CD1c-positive myeloid dendritic cell (primary cell): ENCODE data around the gene FOXP3.
A peak's percentile ranks its signal among the peaks of the same experiment; 100 is the strongest.
"Not testable (repeated sequence)": the region's sequence is repeated elsewhere in the genome, so short reads cannot be mapped to it uniquely, and the experiment has no call there.

Experiments
- DNase-seq: peaks from one replicate; pipeline ENCODE4 v3.0.0-alpha.2; 2016; ENCODE audit errors: extremely low spot score

The FOXP3 gene, protein sequence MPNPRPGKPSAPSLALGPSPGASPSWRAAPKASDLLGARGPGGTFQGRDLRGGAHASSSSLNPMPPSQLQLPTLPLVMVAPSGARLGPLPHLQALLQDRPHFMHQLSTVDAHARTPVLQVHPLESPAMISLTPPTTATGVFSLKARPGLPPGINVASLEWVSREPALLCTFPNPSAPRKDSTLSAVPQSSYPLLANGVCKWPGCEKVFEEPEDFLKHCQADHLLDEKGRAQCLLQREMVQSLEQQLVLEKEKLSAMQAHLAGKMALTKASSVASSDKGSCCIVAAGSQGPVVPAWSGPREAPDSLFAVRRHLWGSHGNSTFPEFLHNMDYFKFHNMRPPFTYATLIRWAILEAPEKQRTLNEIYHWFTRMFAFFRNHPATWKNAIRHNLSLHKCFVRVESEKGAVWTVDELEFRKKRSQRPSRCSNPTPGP

DNA sequence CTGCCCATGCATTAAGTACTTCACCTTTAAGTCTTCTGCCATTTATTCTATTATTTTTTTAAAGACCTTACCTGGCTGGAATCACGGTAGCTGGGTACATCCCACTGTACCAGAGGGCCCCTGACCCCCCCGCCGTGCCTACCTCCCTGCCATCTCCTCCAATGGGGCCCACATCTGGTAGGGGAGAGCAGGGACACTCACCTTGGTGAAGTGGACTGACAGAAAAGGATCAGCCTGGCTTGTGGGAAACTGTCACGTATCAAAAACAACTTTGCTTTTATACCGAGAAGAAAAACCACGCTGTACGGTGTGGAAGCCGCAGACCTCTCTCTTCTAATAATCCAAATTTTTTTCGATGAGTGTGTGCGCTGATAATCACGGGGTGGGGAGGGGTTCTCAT lies at the start of gene FOXP3:
FOXP3 (minus strand) TSS at position 251 of the 400 bp plus-strand sequence. CDS start 6,205 bp downstream, outside the sequence.
- no peak for DNase-seq

DNA sequence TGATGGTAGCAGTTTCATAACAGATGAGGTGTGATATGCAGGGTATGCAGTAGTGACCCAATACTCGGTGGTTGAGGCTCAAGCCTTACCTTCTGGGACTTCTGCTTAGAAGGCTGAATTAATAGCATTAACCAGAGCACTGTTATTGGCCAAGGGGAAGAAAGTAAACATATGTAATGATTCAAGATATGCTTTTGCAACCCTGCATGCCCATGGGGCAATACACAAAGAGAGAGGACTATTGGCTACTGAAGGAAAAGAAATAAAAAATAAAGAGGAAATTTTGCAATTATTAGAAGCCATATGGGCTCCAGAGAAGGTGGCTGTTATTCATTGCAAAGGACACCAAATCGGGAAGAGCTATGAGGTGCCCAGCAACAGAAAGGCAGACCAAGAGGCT lies 47.7 kb upstream of the FOXP3 start:
- no peak for DNase-seq

DNA sequence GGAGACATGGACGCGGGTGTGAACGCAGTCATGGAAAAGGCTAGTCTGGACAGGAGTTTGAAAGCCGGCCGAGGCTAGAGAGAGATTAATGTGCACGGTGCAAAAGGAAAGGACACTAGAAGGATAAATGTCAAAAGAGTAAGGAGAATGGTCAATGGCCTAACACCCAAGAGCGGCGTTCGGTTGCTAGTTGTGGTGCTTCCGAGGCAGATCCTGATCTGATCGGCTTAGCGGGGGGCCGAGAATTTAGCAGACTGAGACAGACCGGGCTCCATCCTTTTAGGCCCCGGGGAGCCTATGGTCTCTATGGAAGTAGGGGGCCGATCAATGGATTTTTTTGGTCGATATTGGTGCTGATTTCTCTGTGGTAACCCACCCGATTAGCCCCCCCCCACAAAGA lies 45.9 kb upstream of the FOXP3 start:
- DNase-seq, result no peak

DNA sequence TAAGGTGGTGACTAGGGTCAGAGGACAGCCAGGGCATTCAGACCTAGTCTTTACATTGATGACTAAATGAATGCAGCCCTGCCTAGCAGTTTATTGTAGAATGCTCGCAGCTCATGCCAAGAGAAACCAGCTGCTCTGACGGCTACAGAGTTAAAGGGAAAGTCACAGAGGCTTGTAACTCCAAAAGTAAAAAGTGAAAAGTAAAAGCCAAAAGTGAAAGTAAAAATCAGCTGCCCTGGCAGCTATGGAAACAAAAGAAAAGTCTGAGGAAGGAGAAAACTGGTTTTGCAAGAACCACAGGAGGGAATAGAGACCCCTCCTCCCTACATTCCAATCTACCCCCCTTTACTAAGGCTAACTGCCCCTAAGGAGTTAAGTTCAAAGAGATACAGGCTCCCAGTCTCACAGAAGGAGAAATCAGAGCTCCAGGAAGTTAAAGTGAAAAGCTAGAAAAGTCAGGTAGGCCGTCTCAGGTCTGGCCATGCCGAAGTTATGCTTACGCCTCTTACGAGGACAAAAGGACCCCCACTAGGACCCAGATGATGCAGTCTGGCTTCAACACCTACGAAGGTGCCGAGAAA lies 45.0 kb upstream of the FOXP3 start:
- DNase-seq, result no peak

DNA sequence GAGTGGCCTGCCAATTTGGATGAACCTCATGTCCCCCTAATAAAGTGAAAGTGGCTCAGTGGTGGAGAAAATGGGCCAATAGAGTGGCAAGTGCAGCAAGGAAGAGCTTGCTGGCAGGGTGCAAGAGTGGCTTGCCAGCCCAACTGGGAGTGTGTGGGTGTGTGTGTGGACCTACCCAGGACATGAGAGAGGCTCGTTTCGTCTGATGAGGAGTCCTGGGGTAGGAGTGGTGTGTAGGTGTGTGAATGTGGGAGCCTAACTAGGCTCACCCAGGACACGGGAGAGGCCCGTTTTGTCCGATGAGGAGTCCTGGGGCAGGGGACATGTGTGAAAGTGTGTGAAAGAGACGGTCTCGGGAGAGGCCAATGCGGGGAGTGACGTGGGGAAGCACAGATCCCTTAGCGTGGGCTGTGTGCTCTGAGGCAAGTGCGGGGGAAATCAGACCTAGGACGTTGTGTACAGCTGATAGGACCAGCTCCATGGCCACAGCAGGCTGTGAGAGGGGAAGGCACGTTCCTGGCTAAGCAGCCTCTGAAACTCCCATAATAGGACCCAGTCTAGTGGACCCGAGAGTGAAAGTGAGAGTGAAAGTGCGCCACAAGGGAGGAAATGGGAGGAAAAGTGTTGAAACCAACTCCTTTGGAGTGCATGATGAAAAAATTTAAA lies 44.2 kb upstream of the FOXP3 start:
- peak; percentile 52 for DNase-seq

DNA sequence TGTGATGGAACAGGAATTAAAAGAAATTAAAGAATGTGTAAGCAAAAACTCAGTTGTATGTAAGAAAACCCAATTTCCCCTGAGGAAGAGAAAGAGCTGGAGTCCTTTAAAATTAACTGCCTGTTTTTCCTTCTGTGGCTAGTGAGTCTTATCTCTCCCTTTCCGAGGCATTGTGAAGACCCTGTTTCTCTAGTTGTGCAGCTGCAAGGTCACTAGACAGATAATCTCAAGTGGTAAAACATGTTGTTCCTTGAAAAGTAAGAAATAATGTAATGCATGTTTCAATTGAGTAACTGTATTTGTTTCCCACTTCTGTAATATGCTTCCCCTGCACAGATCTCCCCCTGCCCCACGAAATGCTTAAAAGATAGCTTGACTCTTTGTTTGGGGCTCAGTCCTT lies 43.3 kb upstream of the FOXP3 start:
- DNase-seq, result not testable (repeated sequence)

DNA sequence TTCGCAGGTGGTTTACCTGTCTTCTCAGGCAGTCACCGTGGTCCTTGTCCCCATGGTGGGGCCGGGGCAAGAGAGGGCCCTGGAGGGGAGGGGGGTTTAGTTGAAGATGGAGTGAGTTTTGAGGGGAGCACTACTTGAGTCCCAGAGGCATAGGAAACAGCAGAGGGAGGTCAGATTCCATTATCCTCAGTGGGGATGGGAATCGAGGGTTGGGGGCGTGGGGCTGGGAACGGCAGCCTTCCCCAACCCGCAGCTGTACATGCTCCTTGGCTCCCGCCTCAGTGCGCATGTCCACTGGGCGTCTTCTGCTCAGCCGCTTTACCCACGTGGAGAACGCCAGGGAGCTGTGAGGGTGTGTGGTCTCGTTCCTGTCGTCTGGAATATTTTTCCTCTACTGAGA lies 38.8 kb upstream of the FOXP3 start, which contains the start of gene GAGE10:
GAGE10 (plus strand) TSS at position 301 of the 400 bp plus-strand sequence. CDS start 1,214 bp downstream, outside the sequence.
- DNase-seq, result no peak

DNA sequence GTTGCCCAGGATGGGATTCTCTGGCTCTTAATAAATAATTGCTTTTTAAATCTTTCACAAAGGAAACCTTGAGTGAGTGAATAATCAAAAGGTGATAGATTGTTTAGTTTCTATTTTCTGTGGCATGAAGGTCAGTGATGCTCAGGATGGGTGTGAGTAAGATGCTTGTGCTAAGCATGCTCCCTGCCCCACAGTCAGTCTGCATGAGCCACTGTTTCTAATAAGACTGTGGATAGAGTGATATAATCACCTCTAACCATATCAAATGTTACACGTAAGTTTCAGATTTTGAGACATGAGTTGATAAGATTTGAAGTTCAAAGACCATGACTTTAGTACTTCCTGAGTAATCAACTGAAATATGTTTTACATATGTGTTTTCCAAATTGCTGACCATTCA lies 36.2 kb upstream of the FOXP3 start:
- no peak for DNase-seq

DNA sequence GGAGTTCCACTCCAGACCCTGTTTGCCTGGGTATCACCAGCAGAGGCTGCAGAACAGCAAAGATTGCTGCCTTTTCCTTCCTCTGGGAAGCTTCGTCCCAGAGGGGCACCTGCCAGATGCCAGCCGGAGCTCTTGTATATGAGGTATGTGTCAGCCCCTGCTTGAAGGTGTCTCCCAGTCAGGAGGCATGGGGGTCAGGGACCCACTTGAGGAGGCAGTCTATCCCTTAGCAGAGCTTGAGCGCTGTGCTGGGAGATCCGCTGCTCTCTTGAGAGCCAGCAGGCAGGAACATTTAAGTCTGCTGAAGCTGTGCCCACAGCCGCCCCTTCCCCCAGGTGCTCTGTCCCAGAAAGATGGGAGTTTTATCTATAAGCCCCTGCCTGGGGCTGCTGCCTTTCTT lies 34.8 kb upstream of the FOXP3 start:
- DNase-seq, result not testable (repeated sequence)

DNA sequence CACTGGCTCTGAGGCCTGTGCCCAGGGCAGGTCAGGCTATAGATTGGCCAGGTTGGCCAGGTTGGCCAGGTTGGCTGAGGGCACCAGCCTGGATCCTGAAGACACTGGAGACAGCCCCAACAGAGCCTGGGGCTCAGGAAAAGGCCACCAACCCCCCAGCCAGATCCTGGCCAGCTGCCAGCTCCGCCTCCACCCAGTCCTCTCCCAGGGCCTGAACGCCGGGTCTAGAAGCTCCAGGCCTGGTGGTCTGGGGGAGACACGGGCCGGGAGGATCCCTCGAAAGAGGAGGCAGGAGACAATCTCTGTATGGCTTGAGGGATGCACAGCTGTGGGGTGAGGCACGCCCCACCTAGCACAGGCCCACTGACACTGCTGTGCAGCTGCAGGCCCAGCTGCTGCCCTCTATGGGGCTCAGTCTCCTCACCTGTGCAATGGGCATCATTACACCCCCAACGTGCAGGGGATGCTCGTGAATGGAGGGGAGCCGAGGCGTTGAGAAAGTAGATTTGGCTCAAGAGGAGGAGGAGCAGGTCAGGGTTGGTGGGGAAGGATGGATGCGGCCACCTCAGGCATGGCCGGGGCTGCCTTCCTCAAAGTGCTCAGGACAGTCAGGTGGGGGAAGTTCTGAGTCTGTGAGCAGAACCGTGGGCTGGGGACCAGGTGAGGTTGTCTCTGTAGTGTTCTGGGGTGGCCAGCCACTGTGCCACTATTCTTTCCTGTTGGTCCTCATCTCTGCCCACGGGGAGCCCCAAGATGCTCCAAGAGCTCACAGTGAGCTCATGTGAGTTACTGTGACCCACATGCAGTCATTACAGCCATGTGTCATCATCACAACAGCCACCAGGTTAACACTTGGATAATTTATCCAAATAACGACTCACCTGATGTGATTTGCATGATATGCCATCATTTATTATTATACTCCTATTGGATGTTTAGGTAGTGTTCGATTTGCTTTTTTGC lies 28.2 kb upstream of the FOXP3 start:
- no peak for DNase-seq

DNA sequence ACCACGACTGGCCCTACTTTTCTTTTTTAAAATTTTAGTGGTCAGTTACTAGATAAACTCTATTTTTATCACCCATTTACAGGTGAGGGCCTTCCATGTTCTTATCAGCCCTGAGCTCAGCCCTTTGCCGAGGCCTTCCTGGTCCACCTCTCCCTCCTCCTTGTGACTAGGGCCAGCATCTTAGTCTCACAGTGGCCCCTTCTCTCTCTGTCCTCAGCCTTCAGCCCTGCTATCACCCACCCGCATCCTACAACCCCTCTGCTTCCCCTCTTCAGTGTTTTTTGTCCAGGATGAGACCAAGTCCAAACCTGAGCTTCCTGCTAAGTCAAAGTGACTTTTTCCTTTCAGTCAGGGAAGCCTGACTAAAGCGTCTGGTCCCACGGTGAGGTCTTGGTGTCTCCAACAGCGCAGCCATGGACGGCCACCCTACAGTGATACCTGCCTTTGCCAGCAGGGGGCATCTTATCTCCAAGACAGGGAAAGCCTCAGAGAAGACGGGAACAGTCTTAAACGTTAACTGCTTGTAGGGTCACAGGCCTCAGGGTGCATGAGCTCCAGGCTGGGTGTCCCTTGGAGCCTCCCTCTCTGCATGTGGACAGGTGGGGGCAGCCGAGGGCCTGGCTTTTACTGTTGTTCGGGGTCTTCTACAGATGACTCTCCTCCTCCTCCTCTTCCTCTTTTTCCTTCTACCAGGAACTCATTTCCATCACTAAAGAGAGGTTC lies 27.3 kb upstream of the FOXP3 start:
- peak; percentile 50 for DNase-seq

DNA sequence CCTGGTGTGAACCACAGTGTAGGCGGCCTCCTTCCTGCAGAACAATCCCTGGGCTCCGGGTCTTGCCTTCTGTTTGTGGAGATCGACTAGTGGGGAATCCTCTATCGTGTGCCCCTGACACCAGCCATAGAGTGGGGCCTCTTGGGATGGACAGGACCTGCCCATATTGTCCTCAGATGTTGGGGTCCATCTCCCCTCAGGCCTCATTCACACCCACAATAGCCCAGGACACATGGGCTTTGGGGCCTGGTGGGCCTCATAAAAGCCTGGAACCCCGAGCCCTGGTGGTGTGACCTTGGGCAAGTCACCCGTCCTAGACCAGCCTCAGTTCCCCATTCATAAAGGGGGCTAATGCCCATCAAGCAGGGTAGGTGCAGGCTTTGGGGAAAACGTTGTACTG lies 25.7 kb upstream of the FOXP3 start:
- no peak for DNase-seq

DNA sequence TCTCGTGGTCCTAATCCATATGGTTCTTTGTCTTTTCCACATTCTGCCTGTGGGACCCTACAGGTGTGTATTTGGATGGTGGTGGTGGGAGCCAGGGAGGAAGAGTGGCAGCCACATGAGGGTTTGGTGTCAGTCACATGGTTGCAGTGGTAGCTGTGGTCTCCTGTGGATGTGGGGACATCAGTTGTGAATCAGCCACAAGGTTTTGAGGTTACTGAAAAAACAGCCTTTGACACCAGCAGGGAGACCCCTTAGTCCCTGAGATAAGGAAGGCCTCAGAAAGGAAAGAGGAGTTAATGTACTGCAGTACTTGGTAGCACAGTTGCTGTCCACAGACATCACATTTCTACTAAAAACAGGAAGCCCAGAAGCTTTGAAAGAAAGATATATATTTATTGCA lies 23.2 kb upstream of the FOXP3 start:
- DNase-seq, result no peak

DNA sequence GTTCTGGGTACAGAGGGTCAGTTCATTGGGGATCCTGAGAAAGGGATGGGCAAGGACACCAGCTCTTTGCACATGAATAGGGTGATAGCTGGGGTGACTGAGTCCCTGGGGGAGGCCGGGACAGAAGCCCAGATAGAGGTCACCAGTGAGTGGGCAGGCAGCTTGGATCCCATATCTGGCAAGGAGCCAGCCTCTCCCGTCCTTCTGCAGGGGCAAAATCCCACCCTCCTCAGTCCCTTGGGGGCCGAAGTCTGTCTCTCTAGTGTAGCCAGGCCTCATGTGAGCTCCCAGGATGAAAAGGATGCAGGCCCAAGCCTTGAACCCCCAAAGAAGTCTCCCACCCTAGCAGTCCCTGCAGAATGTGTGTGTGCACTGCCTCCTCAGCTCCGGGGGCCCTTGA lies 22.1 kb upstream of the FOXP3 start:
- DNase-seq, result no peak

DNA sequence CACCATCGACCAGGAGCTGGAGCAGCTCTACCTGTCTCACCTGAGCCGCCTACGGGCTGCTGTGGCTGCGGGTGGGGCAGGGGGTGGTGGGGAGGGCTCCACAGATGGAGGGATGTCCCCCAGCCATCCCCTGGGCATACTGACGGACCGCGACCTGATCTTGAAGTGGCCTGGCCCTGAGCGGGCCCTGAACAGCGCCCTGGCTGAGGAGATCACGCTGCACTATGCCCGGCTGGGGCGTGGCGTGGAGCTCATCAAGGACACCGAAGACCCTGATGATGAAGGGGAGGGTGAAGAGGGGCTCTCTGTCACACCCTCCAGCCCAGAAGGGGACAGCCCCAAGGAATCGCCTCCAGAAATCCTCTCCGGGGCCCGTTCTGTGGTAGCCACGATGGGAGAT lies 21.6 kb upstream of the FOXP3 start:
- no peak for DNase-seq

DNA sequence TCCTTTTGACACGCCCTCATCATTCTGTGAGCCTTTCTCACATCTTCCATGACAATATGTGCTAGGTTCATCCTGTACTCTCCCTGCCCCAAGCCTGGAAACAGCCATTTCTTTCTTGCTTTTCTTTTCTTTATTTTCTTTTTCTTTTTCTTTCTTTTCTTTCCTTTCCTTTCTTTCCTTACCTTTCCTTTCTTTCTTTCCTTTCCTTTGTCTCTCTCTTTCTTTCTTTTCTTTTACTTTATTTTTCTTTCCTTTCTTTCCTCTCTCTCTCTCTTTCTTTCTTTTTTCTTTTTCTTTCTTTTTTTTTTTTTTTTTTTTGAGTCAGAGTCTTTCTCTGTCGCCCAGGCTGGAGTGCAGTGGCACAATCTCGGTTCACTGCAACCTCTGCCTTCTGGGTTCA lies 19.7 kb upstream of the FOXP3 start:
- no peak for DNase-seq

DNA sequence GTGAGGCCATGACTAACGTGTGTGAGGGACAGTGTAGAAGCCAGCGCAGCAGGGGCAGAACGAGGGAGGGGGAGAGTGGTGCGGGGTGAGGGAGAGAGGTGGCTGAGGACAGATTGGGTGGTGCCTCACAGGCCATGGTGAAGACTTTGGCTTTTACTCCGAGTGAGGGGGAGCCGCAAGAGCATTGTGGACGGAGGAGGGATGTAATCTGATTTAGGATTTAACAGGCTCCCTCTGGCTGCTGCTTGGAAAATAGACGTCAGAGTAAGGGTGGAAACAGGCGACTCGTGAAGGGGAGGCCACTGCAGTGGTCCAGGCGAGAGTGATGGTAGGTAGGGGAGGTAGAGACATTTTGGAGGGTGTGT lies 18.1 kb upstream of the FOXP3 start:
- no peak for DNase-seq

DNA sequence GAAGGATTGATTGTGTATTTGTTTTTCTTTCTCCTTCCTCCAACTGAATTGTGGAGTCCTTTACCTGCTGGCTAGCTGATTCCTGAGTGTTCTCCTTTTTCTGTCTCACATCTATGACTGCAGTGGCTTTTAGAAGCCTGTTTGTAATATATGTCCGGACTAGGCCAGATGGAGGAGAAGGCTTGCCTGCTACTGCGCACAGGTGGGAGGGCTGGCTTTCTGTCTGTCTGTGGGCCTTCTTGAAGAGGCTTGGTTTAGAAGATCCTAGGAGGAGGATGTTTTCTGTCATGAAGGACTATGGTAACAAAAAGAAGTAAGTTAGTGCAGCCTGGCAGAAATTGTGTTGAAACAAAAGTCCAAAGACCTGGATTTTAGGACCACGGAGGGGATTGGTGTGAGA lies 13.6 kb upstream of the FOXP3 start:
- DNase-seq, result no peak

DNA sequence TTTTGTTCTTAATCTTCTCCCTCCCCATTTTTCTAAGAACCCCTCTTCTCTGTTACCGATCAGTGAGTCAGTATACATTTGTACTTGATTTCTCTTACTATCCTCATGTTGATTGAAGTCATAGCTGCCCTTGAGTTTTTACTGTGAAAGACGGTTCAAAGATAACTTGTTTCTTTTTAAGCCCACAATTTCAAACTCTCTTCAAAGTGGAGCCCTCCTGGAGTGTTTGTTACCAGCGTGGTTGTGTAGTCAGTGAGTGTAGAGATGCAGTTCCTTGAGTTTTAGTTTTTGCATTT lies 13.0 kb upstream of the FOXP3 start:
- DNase-seq, result no peak

DNA sequence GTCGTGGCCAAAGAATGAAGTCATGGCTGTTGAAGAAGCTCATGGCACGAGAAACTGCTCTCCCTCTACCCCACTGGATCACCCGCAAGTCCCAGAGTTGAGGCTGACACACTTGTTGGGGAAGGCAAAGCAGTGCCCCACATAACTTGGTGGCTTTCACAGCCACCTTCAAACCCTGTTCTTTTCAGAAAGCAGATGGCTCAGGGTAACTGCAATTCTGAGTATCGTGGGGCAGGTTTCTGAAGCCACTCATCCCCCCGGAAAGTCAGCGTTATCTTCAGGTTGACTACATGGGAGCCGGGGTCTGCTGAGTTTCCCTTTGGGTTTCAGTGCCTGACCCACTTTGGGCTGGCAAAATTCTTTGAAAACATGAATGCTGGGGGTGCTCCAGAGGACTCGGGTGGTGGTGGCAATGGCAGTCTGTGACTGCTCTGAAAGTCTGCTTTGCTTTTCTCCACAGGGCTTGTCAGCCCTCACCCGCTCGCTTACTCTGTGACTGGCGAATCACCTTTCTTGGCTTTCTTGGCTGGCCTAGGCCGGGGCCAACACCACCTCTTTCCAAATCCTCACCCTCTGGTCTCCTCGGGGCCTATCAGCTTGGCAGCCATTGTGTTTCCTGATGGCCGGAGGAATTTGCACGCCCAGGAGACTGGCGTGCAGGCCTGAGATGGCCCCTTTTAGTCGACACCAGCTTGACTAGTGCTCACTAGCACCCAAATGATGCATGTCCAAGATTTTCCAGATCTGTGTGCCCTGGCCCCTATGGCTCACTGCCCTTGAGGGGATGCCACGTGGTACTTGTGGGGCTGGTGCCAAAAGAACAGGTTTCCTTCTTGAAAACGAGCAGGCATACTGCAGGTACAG lies 12.4 kb upstream of the FOXP3 start:
- no peak for DNase-seq
